WTC11 (cell line): ENCODE results near the gene ATG7. TPM values are rescaled to one million over a fixed set of nuclear protein-coding genes. Genes with fewer than 3 reads are reported as not detected.

Experiments used
- ATAC-seq: fragments of 200-7000 bp; cut with Tn5 transposase; 2 replicates; pipeline ENCODE4 v1.10.0; 2021; ENCODE audit warnings: mild to moderate bottlenecking, moderate library complexity
- CTCF ChIA-PET: fragments of 300-600 bp; sonication (Branson Sonifier 250); formaldehyde crosslinking; loops from one replicate; lab custom pipeline; 2021; ENCODE audit warnings: antibody characterized with exemption; lab: Charles Lee
- POLR2A ChIA-PET: fragments of 350-600 bp; sonication (Branson Sonifier 250); formaldehyde crosslinking; loops from one replicate; lab custom pipeline; 2021; ENCODE audit warnings: antibody characterized with exemption; lab: Charles Lee
- DNase-seq: peaks from one replicate; pipeline ENCODE4 v3.0.0; 2021; ENCODE audit warnings: low spot score
- H3K27ac Mint-ChIP-seq: 2 replicates; pipeline ENCODE4 v1.8.0; 2021; ENCODE audit warnings: mixed read lengths
- H3K27me3 Mint-ChIP-seq: 2 replicates; pipeline ENCODE4 v1.8.0; 2021; ENCODE audit warnings: low read depth, mild to moderate bottlenecking, moderate library complexity, mixed read lengths
- H3K36me3 Mint-ChIP-seq: 2 replicates; pipeline ENCODE4 v1.8.0; 2021; ENCODE audit warnings: mixed read lengths
- H3K4me1 Mint-ChIP-seq: 2 replicates; pipeline ENCODE4 v1.8.0; 2022; ENCODE audit warnings: mixed read lengths
- H3K4me3 Mint-ChIP-seq: 2 replicates; pipeline ENCODE4 v1.8.0; 2021; ENCODE audit warnings: mild to moderate bottlenecking, moderate library complexity, mixed read lengths
- H3K9me3 Mint-ChIP-seq: 2 replicates; pipeline ENCODE4 v1.8.0; 2021; ENCODE audit warnings: mixed read lengths
- ATF6 ChIP-seq: sonication (generic); formaldehyde crosslinking; IDR thresholded peaks from 2 replicates; pipeline ENCODE4 v1.8.1; 2023; ENCODE audit warnings: mild to moderate bottlenecking, missing genetic modification reagents
- GABPB1 ChIP-seq: sonication (generic); formaldehyde crosslinking; IDR thresholded peaks from 2 replicates; pipeline ENCODE4 v1.8.1; 2023; ENCODE audit warnings: mild to moderate bottlenecking, missing genetic modification reagents
- GRHL2 ChIP-seq: fragments of 250-450 bp; sonication (Bioruptor Pico); IDR thresholded peaks from 2 replicates; pipeline ENCODE4 v1.8.0; 2022; ENCODE audit warnings: mild to moderate bottlenecking, moderate library complexity; ENCODE audit not compliant: insufficient replicate concordance, severe bottlenecking
- HMGXB4 ChIP-seq: sonication (generic); formaldehyde crosslinking; IDR thresholded peaks from 2 replicates; pipeline ENCODE4 v1.8.1; 2023; ENCODE audit warnings: mild to moderate bottlenecking, moderate library complexity, missing genetic modification reagents
- IRF2 ChIP-seq: sonication (generic); formaldehyde crosslinking; IDR thresholded peaks from 2 replicates; pipeline ENCODE4 v1.8.0; 2022; ENCODE audit warnings: low read depth, missing genetic modification reagents, borderline replicate concordance
- JUN ChIP-seq: sonication (generic); formaldehyde crosslinking; IDR thresholded peaks from 2 replicates; pipeline ENCODE4 v1.8.0; 2023; ENCODE audit warnings: mild to moderate bottlenecking, missing genetic modification reagents
- NR2C2 ChIP-seq: sonication (generic); formaldehyde crosslinking; IDR thresholded peaks from 2 replicates; pipeline ENCODE4 v1.8.0; 2022; ENCODE audit warnings: mild to moderate bottlenecking, missing genetic modification reagents
- PRDM15 ChIP-seq: sonication (generic); formaldehyde crosslinking; IDR thresholded peaks from 2 replicates; pipeline ENCODE4 v1.8.0; 2022; ENCODE audit warnings: missing genetic modification reagents
- TCF7 ChIP-seq: sonication (generic); formaldehyde crosslinking; IDR thresholded peaks from 2 replicates; pipeline ENCODE4 v1.8.0; 2022; ENCODE audit warnings: mild to moderate bottlenecking, low read depth, missing genetic modification reagents, moderate library complexity
- TP53 ChIP-seq: sonication (generic); formaldehyde crosslinking; IDR thresholded peaks from 2 replicates; pipeline ENCODE4 v1.8.1; 2023; ENCODE audit warnings: mild to moderate bottlenecking, missing genetic modification reagents
- USF2 ChIP-seq: sonication (generic); formaldehyde crosslinking; IDR thresholded peaks from 2 replicates; pipeline ENCODE4 v1.8.1; 2023; ENCODE audit warnings: mild to moderate bottlenecking, missing genetic modification reagents, moderate library complexity
- ZNF423 ChIP-seq: fragments of 250-450 bp; sonication (Bioruptor Pico); IDR thresholded peaks from 2 replicates; pipeline ENCODE4 v2.1.2; 2022; ENCODE audit warnings: mild to moderate bottlenecking, moderate library complexity
- ZSCAN18 ChIP-seq: fragments of 250-450 bp; sonication (Bioruptor Pico); IDR thresholded peaks from 2 replicates; pipeline ENCODE4 v2.1.2; 2022; ENCODE audit warnings: mild to moderate bottlenecking, moderate library complexity
- total RNA-seq: library from RNA; stranded (reverse); gene quantifications from 3 replicates; pipeline ENCODE4 v1.2.3, GENCODE V29; 2021
- TF ChIP-seq, protein P1 (sequence below): sonication (generic); formaldehyde crosslinking; IDR thresholded peaks from 2 replicates; pipeline ENCODE4 v1.8.0; 2022; ENCODE audit warnings: mild to moderate bottlenecking, missing genetic modification reagents
- TF ChIP-seq, protein P2 (sequence below): sonication (generic); formaldehyde crosslinking; IDR thresholded peaks from 2 replicates; pipeline ENCODE4 v1.8.1; 2022; ENCODE audit warnings: low read depth, missing genetic modification reagents, borderline replicate concordance
- TF ChIP-seq, protein P3 (sequence below): sonication (generic); formaldehyde crosslinking; IDR thresholded peaks from 2 replicates; pipeline ENCODE4 v1.8.1; 2023; ENCODE audit warnings: mild to moderate bottlenecking, missing genetic modification reagents, borderline replicate concordance

ATG7 gene
- total RNA-seq, 1 experiment from 2014 or later, result 17.5 TPM

- no peak overlapping the region for H3K4me3 Mint-ChIP-seq
- H3K9me3 Mint-ChIP-seq, result no peaks in the 10 kb centered on the region
- H3K36me3 Mint-ChIP-seq, result no peaks in the 10 kb centered on the region
- TF ChIP-seq ZSCAN18 (CRISPR knock-in tag) (no peak), TCF7 (CRISPR knock-in tag) (no peak), ZNF423 (CRISPR knock-in tag) (no peak), IRF2 (CRISPR knock-in tag) (no peak), NR2C2 (CRISPR knock-in tag) (no peak), USF2 (CRISPR knock-in tag) (no peak), PRDM15 (no peak), HMGXB4 (no peak), JUN (CRISPR knock-in tag) (no peak)
- TF ChIP-seq, protein P1, sequence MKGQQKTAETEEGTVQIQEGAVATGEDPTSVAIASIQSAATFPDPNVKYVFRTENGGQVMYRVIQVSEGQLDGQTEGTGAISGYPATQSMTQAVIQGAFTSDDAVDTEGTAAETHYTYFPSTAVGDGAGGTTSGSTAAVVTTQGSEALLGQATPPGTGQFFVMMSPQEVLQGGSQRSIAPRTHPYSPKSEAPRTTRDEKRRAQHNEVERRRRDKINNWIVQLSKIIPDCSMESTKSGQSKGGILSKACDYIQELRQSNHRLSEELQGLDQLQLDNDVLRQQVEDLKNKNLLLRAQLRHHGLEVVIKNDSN (CRISPR knock-in tag), result no peak
- no peak overlapping the region; the same call in 1 of the 2 replicates for H3K27ac Mint-ChIP-seq
- H3K4me1 Mint-ChIP-seq, result no peaks in the 10 kb centered on the region
- POLR2A ChIA-PET, result no interaction called here
- no peaks in the 10 kb centered on the region for H3K27me3 Mint-ChIP-seq
- CTCF ChIA-PET, result interaction anchor here (1.4 kb wide), 1 partner anchor 19 kb away, joined by 4 read pairs; the partner anchor contains the start of gene ATG7
- ATAC-seq (no peak), DNase-seq (no peak)
Measured at GRCh38 chr3:11291808-11292207, 19.6 kb downstream of the ATG7 start.

DNA sequence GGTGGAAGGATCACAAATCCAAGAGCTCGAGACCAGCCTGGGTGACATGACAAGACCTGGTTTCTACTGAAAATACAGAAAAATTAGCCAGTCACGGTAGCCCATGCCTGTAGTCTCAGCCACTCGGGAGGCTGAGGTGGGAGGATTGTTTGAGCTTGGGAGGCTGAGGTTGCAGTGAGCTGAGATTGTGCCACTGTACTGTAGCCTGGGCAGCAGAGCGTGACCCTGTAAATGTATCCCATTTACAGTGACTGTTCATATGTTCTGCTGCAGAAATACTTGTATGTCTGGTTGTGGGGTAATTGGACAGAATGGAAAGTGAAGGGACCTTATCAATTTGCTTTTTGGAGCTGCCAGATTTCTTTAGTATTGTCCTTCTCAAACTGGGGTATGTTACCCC, 24.9 kb downstream of the ATG7 start:
- no peaks in the 10 kb centered on the region for H3K4me1 Mint-ChIP-seq
- no peak for DNase-seq
- H3K4me3 Mint-ChIP-seq, result no peak overlapping the region
- no peaks in the 10 kb centered on the region for H3K9me3 Mint-ChIP-seq
- no peak for ATAC-seq
- H3K27me3 Mint-ChIP-seq, result no peaks in the 10 kb centered on the region
- H3K27ac Mint-ChIP-seq, result no peak overlapping the region
- ChIA-PET CTCF (interaction anchor here (1.4 kb wide), 1 partner anchor 237 kb away, joined by 4 read pairs; no protein-coding TSS in a partner anchor), POLR2A (no interaction called here)
- no peaks in the 10 kb centered on the region; the same call in none of the 2 replicates for H3K36me3 Mint-ChIP-seq
- no peak for TF ChIP-seq ATF6 (CRISPR knock-in tag)
- TF ChIP-seq GABPB1 (CRISPR knock-in tag), result no peak
- no peak for TF ChIP-seq GRHL2
- TF ChIP-seq HMGXB4, result no peak
- TF ChIP-seq, protein P2, sequence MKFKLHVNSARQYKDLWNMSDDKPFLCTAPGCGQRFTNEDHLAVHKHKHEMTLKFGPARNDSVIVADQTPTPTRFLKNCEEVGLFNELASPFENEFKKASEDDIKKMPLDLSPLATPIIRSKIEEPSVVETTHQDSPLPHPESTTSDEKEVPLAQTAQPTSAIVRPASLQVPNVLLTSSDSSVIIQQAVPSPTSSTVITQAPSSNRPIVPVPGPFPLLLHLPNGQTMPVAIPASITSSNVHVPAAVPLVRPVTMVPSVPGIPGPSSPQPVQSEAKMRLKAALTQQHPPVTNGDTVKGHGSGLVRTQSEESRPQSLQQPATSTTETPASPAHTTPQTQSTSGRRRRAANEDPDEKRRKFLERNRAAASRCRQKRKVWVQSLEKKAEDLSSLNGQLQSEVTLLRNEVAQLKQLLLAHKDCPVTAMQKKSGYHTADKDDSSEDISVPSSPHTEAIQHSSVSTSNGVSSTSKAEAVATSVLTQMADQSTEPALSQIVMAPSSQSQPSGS (CRISPR knock-in tag), result no peak
- no peak for TF ChIP-seq TP53 (CRISPR knock-in tag)
- TF ChIP-seq, protein P3, sequence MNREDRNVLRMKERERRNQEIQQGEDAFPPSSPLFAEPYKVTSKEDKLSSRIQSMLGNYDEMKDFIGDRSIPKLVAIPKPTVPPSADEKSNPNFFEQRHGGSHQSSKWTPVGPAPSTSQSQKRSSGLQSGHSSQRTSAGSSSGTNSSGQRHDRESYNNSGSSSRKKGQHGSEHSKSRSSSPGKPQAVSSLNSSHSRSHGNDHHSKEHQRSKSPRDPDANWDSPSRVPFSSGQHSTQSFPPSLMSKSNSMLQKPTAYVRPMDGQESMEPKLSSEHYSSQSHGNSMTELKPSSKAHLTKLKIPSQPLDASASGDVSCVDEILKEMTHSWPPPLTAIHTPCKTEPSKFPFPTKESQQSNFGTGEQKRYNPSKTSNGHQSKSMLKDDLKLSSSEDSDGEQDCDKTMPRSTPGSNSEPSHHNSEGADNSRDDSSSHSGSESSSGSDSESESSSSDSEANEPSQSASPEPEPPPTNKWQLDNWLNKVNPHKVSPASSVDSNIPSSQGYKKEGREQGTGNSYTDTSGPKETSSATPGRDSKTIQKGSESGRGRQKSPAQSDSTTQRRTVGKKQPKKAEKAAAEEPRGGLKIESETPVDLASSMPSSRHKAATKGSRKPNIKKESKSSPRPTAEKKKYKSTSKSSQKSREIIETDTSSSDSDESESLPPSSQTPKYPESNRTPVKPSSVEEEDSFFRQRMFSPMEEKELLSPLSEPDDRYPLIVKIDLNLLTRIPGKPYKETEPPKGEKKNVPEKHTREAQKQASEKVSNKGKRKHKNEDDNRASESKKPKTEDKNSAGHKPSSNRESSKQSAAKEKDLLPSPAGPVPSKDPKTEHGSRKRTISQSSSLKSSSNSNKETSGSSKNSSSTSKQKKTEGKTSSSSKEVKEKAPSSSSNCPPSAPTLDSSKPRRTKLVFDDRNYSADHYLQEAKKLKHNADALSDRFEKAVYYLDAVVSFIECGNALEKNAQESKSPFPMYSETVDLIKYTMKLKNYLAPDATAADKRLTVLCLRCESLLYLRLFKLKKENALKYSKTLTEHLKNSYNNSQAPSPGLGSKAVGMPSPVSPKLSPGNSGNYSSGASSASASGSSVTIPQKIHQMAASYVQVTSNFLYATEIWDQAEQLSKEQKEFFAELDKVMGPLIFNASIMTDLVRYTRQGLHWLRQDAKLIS (CRISPR knock-in tag), result no peak
